GM12801 (cell line): ENCODE results near the gene SUCNR1.

Experiments
- CTCF ChIP-seq: IDR thresholded peaks from one replicate; pipeline ENCODE4 v1.5.1; 2011; ENCODE audit warnings: control low read depth; ENCODE audit not compliant: insufficient read length; ENCODE audit errors: extremely low read depth

SUCNR1 gene

GRCh38 chr3:151925419-151925818 lies 52.0 kb downstream of the SUCNR1 start:
- no peak for TF ChIP-seq CTCF

GRCh38 chr3:151925876-151926275 lies 52.4 kb downstream of the SUCNR1 start:
- no peak for TF ChIP-seq CTCF

- no peak for TF ChIP-seq CTCF
These were observed 53.5 kb downstream of the SUCNR1 start for GRCh38 chr3:151926956-151927355.

GRCh38 chr3:151931171-151931570 lies 57.7 kb downstream of the SUCNR1 start:
- no peak for TF ChIP-seq CTCF

GRCh38 chr3:151933234-151933853 lies 59.9 kb downstream of the SUCNR1 start:
- no peak for TF ChIP-seq CTCF
